ENCODE results near the gene IGSF23.
"Not testable (repeated sequence)": the region's sequence is repeated elsewhere in the genome, so short reads cannot be mapped to it uniquely, and the experiment has no call there.

The IGSF23 gene

DNA sequence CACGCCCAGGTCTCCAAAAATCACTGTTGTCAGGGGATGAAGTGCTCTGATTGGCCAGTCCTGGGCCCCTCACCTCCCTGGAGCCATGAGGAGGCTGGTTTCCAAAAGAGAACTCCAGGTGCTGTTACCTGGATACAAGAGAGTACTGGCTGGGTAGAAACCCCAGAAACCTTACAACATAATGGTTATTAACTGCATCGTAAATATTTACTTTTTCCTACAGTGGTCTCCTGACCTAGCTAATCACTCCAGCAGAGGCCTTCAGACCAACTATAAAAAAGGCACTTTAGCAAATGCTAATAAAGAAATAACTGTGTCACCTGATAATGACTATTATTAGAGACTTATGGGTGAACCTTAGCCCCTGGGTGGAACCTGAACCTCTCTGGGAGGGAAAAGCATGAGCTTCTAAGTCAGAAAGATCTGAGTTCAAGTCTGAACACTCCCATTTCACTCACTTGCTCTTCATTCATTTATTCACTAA, 1.5 kb upstream of the IGSF23 start:
- DNase-seq (ENCODE audit: low read depth in 2 of 2, low spot score in 1 of 2): no peak

DNA sequence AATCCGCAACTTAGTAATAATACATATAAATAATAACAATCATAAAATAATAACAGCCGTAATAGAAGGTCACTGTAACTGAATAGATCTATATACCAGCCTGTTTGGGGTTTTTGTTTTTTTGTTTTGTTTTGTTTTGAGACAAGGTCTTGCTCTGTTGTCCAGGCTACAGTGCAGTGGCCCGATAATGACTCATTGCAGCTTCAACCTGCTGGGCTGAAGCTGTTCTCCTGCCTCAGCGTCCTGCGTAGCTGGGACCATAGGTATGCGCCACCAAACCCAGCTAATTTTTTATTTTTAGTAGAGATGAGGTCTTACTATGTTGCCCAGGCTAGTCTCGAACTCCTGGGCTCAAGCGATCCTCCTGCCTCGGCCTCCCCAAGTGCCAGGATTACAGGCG, 950 bp downstream of the IGSF23 start:
- no peak for DNase-seq (ENCODE audit: low read depth in 2 of 2, low spot score in 1 of 2)

DNA sequence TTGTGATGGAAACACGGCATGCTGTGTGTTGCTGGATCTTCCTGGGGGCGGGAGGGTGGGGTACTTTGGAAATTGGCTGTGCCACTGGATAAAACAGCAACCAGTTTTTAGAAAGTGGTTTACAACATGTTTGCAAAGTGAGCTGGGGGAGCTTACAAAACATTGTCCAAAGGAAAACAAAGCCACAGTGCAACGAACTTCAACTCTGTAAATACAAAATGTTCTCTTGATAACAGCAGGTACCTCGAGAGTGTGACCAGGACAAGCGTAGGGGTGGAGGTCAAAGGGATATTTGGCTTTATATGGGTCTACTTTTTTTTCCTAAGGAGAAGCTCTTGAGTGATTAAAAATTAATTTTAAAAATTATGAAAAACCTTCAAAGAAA, 2.5 kb downstream of the IGSF23 start:
- DNase-seq (ENCODE audit: low read depth in 2 of 2, low spot score in 1 of 2): no peak

DNA sequence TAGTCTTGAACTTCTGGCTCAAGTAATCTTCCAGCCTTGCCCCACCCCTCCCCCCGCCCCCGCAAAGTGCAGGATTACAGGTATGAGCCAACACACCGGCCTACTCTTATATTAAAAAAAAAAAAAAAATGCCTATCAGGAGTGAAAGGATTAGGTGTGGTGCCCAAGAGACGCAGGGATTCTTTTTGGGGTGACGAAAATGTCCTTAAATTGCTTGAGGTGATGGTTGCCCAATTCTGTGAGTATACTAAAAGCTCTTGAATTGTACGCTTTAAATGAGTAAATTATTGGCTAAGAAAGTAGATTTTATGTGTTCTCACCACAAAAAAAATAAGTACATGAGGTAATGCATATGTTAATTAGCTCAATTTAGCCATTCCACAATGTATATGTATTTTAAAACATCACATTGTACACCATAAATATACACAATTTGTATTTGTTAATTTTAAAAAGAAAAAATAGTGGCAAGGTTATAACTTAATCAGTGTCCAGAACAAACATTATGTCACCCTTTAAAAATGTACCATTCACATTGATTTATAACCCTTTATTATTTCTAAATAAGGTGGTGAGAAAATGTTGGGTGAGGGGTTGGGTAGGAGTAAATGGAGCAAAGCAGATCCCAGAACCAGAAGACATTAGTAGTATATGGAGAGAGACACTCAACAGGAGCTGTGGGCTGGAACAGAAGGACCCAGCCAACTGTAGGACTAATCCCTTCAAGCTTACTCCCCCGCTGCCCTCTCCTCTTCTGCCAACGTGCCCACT, 3.9 kb downstream of the IGSF23 start:
- no peak for DNase-seq (ENCODE audit: low read depth in 2 of 2, low spot score in 1 of 2)

DNA sequence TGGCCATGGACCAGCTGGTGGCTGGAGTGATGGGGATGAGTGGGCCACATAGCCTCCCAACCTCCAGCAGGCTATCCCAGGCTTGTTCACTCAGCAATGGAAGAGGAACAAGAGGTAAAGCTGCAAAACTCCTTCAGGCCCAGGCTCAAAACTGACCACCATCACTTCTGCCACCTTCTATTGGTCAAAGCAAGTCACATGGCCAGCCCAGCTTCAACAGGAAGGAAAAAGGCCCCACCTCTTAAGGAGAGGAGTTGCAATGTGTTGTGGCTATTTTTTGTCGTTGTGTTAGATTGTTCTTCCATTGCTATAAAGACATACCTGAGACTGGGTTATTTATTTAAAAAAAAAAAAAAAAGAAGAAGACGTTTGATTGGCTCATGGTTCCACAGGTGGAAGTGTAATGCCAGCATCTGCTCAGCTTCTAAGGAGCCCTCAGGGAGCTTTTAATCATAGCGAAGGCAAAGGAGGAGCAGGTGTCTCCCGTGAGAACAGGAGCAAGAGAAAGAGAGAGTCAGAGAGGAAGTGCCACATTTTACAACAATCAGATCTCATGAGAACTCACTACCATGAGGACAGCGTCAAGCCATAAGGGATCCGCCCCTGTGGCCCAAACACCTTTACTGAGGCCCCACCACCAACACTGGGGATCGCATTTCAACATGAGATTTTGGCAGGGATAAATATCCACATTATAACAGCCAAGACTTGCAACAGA, 5.4 kb downstream of the IGSF23 start:
- DNase-seq (ENCODE audit: low read depth in 2 of 2, low spot score in 1 of 2): no peak

DNA sequence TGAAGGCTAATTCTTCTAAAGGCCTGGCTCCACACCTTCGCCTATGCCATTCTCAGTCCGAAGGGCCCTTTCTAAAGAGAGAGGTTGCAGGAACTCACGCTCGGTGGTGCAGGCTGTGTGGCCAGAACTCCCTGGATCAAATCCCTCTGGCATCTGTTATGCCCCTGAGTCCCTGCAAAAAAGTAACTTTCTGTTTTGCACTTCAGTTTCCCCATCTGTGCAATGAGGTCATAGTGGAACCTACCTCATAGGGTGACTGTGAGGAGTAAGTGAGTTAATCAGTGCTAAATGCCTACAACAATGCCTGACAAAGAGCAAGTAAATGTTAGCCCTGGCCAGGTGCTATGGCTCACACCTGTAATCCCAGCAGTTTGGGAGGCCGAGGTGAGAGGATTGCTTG, 7.3 kb downstream of the IGSF23 start:
- no peak for DNase-seq (ENCODE audit: low read depth in 2 of 2, low spot score in 1 of 2)

DNA sequence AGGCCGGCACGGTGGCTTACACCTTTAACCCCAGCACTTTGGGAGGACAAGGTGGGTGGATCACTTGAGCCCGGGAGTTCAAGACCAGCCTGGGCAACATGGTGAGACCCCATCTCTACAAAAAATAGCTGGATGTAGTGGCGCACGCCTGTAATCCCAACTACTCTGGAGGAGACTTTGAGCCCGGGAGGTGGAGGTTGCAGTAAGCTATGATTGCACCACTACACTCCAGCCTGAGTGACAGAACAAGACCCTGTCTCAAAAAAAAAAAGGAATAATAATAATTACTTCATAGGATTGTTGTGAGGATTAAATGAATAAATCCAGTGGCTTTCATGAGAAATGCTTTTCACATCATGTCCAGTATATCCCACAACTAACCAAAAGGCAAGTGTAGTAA, 8.0 kb downstream of the IGSF23 start:
- no peak for DNase-seq (ENCODE audit: low read depth in 2 of 2, low spot score in 1 of 2)

DNA sequence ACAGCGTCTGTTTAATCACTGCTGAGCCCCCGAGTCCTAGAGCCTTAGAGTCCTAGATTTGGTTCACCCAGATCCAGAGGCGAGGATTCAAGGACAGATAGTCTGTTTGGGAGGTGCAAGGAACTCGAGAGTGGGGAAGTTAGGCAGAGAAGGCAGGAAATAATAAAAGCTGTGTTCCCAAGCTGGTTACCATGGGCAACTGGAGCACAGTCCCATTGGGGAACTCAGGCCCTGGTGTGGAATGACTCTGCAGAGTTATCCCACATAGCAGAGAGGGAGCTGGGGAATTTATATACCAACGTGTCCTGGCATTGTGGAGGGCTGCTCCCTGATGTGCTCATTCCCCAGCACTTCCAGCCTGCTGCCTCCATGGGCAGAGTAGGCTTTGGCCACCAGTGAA, 9.7 kb downstream of the IGSF23 start:
- DNase-seq (ENCODE audit: low read depth in 2 of 2, low spot score in 1 of 2): no peak

DNA sequence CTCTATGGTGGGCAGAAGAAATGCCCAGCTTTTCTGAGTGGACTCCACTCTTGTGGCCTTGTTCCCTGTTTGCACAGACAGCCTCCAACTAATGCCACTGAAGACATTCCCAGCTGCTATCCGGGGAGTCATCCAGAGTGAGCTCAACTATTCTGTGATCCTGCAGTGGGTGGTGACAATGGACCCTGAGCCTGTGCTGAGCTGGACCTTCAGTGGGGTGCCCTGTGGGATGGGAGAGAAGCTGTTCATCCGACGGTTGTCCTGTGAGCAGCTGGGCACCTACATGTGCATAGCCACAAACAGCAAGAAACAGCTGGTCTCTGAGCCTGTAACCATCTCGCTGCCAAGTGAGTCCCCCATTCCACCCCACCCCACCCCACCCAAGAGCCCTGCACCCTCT, 10.3 kb downstream of the IGSF23 start:
- no peak for DNase-seq (ENCODE audit: low read depth in 2 of 2, low spot score in 1 of 2)

DNA sequence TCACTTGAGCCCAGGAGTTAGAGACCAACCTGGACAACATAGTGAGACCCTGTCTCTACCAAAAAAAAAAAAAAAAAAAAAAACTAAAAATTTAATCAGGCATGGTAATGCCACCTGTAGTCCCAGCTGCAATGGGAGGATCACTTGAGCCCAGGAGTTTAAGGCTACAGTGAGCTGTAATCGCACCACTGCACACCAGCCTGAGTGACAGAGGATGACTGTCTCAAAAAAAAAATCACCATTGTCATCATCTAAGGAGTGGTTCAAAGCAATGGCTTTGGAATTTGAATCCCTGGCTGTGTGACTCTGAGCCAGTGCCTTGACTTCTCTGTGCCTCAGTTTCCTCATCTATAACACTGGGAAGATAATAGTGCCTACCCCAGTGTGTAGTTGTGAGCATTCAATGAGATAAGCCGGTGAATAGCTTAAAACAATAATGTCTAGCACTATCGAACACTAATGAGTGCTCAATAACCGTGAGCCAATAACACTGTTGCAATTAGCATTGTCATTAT, 11.5 kb downstream of the IGSF23 start:
- DNase-seq (ENCODE audit: low read depth in 2 of 2, low spot score in 1 of 2): no peak

DNA sequence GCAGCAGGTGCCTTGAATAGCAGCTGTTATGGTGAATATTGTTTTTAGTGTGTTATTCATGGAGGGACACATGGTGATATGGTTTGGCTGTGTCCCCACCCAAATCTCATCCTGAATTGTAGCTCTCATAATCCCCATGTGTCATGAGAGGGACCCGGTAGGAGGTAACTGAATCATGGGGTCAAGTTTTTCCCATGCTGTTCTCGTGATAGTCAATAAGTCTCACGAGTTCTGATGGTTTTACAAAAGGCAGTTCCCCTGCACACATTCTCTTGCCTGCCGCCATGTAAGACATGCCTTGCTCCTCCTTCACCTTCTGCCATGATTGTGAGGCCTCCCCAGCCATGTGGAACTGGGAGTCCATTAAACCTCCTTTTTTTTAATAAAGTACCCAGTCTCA, 12.3 kb downstream of the IGSF23 start:
- DNase-seq (ENCODE audit: low read depth in 2 of 2, low spot score in 1 of 2): not testable (repeated sequence)

DNA sequence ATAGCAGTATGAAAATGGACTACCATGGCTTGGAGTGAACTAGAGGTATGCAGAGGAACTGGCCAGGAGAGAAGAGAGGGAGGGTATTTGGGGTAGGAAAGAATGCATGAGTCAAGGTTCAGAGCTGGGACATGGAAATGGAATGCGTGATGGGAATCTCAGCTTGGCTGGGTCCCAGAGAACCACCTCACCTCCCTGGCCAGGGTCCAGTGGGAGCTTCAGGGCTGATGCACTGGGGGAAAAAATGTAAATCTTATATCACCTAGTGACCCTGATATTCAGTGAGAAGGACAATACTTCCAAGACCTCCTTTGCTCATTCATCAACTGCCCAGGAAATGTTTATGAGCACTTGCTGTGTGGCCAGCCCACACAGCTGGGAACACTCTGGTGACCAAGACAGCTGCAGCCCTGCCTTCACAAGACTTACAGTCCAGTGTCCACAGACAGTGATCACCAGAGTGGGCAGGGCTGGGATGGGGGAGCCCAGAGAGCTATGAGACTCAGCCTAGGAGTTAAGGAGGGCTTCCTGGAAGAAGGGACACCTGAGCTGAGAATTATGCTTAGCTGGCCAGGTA, 12.8 kb downstream of the IGSF23 start:
- DNase-seq (ENCODE audit: low read depth in 2 of 2, low spot score in 1 of 2): no peak

DNA sequence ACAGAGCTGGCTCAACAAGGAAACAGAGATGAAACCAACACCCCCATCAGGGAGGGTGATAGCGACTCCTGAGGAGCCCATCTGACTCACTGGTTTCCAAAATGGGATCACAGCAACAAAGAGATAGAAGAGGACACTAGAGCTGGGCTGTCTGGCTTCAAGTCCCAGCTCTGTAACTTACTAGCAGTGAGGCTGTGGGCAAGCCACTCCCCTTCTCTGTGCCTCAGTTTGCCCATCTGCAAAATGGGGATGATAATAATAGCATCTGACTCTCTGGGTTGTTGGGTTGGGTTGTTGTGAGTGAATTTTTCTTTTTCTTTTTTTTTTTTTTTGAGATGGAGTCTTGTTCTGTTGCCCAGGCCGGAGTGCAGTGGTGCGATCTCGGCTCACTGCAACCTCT, 14.3 kb downstream of the IGSF23 start:
- no peak for DNase-seq (ENCODE audit: low read depth in 2 of 2, low spot score in 1 of 2)

DNA sequence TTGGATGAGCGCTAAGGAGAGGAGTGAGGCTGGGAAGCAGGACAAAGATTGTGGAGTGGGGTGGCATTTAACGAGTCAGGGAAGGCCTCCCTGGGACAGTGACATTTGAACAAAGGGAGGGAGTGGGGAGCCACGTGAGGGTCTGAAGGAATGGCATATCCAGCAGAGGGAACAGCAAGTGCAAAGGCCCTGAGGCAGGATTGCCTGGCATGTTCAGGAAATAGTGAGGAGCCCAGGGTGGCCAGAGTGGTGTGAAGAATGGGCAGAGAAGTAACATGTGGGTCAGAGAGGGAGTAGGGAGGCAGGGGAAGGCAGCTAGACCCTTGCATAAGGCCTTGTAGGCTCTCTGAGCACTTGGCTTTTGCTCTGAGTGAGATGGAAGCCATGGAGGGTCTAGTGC, 15.4 kb downstream of the IGSF23 start:
- DNase-seq (ENCODE audit: low read depth in 2 of 2, low spot score in 1 of 2): no peak

DNA sequence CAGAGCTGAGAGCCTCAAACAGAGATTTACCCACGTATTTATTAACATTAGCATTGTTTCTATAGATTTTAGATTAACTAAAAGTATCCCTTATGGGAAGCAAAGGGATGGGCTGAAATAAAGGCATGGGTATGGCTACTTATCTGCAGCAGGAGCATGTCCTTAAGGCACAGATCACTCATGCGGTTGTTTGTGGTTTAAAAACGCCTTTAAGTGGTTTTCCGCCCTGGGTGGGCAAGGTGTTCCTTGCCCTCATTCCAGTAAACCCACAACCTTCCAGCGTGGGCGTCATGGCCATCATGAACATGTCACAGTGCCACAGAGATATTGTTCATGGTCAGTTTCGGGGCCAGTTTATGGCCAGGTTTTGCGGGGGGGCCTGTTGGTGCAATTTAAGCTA, 18.2 kb downstream of the IGSF23 start:
- DNase-seq (ENCODE audit: low read depth in 2 of 2, low spot score in 1 of 2): not testable (repeated sequence)

DNA sequence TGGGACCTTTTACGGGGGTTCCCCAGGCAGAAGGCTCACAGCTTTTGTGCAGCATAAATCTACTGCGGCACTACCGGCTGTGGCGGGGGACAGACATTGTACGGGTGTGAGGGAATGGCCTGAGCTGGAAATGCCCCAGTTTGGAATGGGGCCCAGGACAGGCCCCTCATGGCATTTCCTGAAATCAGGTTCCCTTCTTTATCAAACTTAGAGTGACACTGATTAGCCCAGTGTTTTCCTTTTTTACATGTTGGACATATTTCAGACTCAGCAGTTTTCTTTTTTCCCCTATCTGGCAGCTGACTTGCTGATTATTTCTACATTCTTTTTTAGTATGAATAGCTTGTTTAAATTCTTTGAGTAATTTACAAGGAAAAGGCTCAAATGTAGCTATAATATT, 20.7 kb downstream of the IGSF23 start:
- DNase-seq (ENCODE audit: low read depth in 2 of 2, low spot score in 1 of 2): not testable (repeated sequence)

DNA sequence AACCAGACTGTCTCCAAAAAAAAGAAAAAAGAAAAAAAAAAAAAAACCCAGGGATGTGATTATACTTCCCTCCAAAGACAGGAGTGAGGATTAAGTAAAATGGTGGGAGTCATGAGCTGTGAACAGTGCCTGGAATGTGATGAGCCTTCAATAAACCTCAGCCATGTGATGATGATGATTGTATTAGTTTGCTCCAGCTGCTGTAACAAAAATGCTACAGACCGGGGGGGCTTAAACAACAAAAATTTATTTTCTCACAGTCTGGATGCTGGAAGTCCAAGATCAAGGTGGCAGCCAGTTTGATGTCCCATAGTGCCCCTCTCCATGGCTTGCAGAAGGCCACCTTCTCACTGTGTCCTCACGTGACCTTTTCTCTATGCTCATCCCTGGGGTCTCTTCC, 21.4 kb downstream of the IGSF23 start:
- no peak for DNase-seq (ENCODE audit: low read depth in 2 of 2, low spot score in 1 of 2)

DNA sequence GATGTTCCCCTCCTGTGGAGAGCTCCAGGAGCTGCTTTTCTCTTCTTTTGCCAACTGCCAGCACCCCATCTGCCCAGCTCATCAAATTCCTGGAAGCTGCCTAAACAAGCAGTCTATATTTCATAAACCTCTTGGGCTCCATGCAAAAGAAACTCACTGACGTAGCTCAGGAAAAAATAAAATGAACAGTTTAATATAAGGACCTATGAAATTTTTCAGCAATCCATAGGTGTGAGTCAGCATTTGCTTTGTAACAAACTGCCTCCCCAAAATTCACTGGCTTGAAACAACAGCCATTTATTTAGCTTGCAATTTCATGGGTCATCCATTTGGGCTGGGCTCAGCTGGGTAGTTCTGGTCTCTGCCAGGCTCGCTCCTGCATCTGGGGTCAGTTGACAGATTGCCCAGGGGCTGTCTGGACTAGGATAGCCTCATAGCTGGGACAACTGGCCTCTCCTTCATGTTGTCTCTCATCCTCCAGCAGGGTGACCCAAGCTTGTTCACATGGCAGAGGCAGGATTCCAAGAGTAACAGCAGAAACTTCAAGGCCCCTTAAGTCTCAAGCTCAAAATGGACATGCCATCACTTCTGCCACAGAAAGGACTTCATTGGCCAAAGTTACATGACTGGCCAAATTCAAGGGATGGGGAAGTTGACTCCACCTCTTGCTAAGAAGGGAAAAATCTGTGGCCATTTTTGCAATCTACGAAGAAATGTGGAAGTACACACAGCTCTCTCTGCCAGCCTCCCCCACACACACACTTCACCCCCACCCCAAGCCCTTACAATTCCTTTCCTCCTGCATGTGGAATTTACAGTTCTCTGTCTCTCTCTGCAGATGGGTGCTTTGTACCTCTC, 22.4 kb downstream of the IGSF23 start:
- no peak for DNase-seq (ENCODE audit: low read depth in 2 of 2, low spot score in 1 of 2)

DNA sequence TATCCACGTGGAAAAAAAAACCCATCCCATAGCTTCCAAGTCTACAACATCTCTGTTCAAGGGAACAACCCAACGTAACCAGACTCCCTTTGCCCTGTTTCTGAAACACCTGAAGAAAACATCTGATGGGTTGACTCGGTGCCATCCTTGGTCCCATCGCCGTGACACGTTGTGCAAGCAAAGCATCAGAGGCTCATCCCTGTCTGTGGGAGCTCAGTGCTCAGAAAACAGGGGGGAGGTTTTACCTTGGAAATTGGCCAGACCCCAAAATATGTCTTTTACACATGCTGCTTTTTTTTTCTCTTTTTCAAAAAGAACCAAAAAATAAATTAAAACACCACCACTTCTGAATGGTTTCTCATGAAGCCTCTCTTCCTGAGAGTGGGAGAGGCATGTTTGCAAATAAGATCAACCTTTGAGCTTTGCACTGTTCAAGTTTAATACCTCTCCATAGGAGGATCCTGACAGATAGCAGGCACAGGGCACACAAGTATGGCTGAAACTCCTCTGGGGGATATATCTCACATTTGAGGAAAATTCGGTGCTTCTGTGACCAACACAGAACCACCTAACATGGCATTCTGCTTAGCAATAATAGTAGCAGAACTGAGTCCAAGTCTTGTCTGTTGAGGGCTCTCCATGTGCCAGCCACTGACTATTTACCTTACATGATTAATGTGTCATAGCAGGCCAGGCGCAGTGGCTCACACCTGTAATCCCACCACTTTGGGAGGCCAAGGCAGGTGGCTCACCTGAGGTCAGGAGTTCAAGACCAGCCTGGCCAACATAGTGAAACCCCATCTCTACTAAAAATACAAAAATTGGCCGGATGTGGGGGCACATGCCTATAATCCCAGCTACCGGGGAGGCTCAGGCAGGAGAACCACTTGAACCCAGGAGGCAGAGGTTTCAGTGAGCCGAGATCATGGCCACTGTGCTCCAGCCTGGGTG, 23.4 kb downstream of the IGSF23 start:
- DNase-seq (ENCODE audit: low read depth in 2 of 2, low spot score in 1 of 2): no peak

DNA sequence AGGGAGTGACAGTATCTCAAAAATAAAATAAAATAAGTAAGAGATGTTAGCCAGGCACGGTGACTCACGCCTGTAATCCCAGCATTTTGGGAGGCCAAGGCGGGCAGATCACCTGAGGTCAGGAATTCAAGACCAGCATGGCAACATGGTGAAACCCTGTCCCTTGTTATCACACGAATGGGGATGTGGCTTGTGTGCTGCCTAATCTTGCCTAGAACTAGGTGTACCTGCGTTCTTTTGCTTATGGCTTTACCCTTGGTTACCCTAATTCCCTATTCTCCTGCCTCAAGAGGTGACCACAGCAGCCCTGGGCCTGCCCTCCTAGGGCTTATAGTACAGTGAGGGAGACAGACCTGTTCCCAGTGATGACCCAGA, 24.0 kb downstream of the IGSF23 start:
- DNase-seq (ENCODE audit: low read depth in 2 of 2, low spot score in 1 of 2): no peak

Measured in stimulated activated CD8-positive, alpha-beta memory T cell treated with anti-CD3 and anti-CD28 coated beads, Interleukin-4, amount 100 ng/mL, for 4 hours (primary cell).